HG03175 (cell line): Measurements from ENCODE around the gene RBM17.
"Not testable (repeated sequence)": the region's sequence is repeated elsewhere in the genome, so short reads cannot be mapped to it uniquely, and the experiment has no call there.

ENCODE experiments used
- ATAC-seq: cut with Tn5 transposase; IDR thresholded peaks from one replicate; pipeline ENCODE4 v1.9.1; 2021; ENCODE audit warnings: mild to moderate bottlenecking, moderate library complexity; ENCODE audit not compliant: unreplicated experiment

Gene RBM17

GRCh38 chr10:6134099-6134823, 45.4 kb downstream of the RBM17 start:
- no peak for ATAC-seq

GRCh38 chr10:6135039-6135438, 46.2 kb downstream of the RBM17 start:
- no peak for ATAC-seq

- ATAC-seq = no peak
These were observed 46.8 kb downstream of the RBM17 start for GRCh38 chr10:6135589-6136168.

- ATAC-seq = peak; percentile 50
These were observed 47.7 kb downstream of the RBM17 start for GRCh38 chr10:6136215-6137201.

GRCh38 chr10:6138456-6138855, 49.6 kb downstream of the RBM17 start:
- ATAC-seq = no peak

- ATAC-seq = no peak
These were observed 50.6 kb downstream of the RBM17 start for GRCh38 chr10:6139470-6139869.

GRCh38 chr10:6140141-6140841, 51.5 kb downstream of the RBM17 start:
- ATAC-seq = no peak

- no peak for ATAC-seq
These were observed 52.1 kb downstream of the RBM17 start for GRCh38 chr10:6140965-6141295.

- peak; percentile 58 for ATAC-seq
These were observed 52.7 kb downstream of the RBM17 start for GRCh38 chr10:6141296-6142151.

- not testable (repeated sequence) for ATAC-seq
These were observed 53.4 kb downstream of the RBM17 start for GRCh38 chr10:6142186-6142585.

GRCh38 chr10:6142644-6143043, 53.8 kb downstream of the RBM17 start:
- no peak for ATAC-seq

- ATAC-seq = no peak
These were observed 54.3 kb downstream of the RBM17 start for GRCh38 chr10:6143181-6143580.

GRCh38 chr10:6144406-6145165, 55.8 kb downstream of the RBM17 start:
- ATAC-seq = peak; percentile 72

- ATAC-seq = no peak
These were observed 56.5 kb downstream of the RBM17 start for GRCh38 chr10:6145166-6145987.

- no peak for ATAC-seq
These were observed 57.4 kb downstream of the RBM17 start for GRCh38 chr10:6146013-6146785.

GRCh38 chr10:6146921-6147320, 58.1 kb downstream of the RBM17 start:
- no peak for ATAC-seq

GRCh38 chr10:6148251-6148701, 59.4 kb downstream of the RBM17 start:
- no peak for ATAC-seq

GRCh38 chr10:6148908-6149307, 60.1 kb downstream of the RBM17 start:
- ATAC-seq = no peak
